ENCODE measurements around the gene PSME4.

- TF ChIP-seq POLR2A (IDR thresholded peaks at IDR 0.05; ENCODE audit: low read length) (no peak), GATA1 (IDR thresholded peaks at IDR 0.05; ENCODE audit: low read depth, low read length) (no peak)
These were observed 59.2 kb downstream of the PSME4 start for GRCh38 chr2:53911434-53912189.

Data from erythroblast (primary cell).